GM18499 (cell line): Measurements from ENCODE around the gene SNHG17.
"Not testable (repeated sequence)": the region's sequence is repeated elsewhere in the genome, so short reads cannot be mapped to it uniquely, and the experiment has no call there.

Experiments used
- ATAC-seq: cut with Tn5 transposase; IDR thresholded peaks from one replicate; pipeline ENCODE4 v1.9.1; 2021; ENCODE audit warnings: moderate number of reproducible peaks; ENCODE audit not compliant: insufficient read depth, unreplicated experiment

The SNHG17 gene

GRCh38 chr20:38423541-38423940, 11.6 kb downstream of the SNHG17 start:
- no peak for ATAC-seq

- ATAC-seq, result no peak
Measured at GRCh38 chr20:38421915-38422314, 13.2 kb downstream of the SNHG17 start.

GRCh38 chr20:38420388-38421085, 14.6 kb downstream of the SNHG17 start:
- ATAC-seq, result no peak

- no peak for ATAC-seq
Measured at GRCh38 chr20:38418509-38419204, 16.5 kb downstream of the SNHG17 start.

GRCh38 chr20:38414769-38415450, 20.2 kb downstream of the SNHG17 start:
- ATAC-seq, result no peak

GRCh38 chr20:38412877-38413577, 22.1 kb downstream of the SNHG17 start:
- ATAC-seq, result no peak

GRCh38 chr20:38407822-38408221, 27.3 kb downstream of the SNHG17 start:
- ATAC-seq, result not testable (repeated sequence)

- no peak for ATAC-seq
Measured at GRCh38 chr20:38407321-38407720, 27.8 kb downstream of the SNHG17 start.

- ATAC-seq, result no peak
Measured at GRCh38 chr20:38406476-38406875, 28.7 kb downstream of the SNHG17 start.

- no peak for ATAC-seq
Measured at GRCh38 chr20:38405132-38405531, 30.0 kb downstream of the SNHG17 start.

- no peak for ATAC-seq
Measured at GRCh38 chr20:38404016-38404415, 31.1 kb downstream of the SNHG17 start.

GRCh38 chr20:38402816-38403215, 32.3 kb downstream of the SNHG17 start:
- no peak for ATAC-seq

- ATAC-seq, result no peak
Measured at GRCh38 chr20:38402089-38402488, 33.0 kb downstream of the SNHG17 start.

GRCh38 chr20:38395751-38396395, 39.3 kb downstream of the SNHG17 start:
- not testable (repeated sequence) for ATAC-seq

- ATAC-seq, result no peak
Measured at GRCh38 chr20:38395165-38395564, 40.0 kb downstream of the SNHG17 start.

- ATAC-seq, result no peak
Measured at GRCh38 chr20:38393259-38393658, 41.9 kb downstream of the SNHG17 start.

- ATAC-seq, result no peak
Measured at GRCh38 chr20:38392356-38392755, 42.8 kb downstream of the SNHG17 start.

GRCh38 chr20:38387953-38388352, 47.2 kb downstream of the SNHG17 start:
- no peak for ATAC-seq

GRCh38 chr20:38386851-38387250, 48.3 kb downstream of the SNHG17 start:
- ATAC-seq, result no peak

- ATAC-seq, result no peak
Measured at GRCh38 chr20:38386004-38386403, 49.1 kb downstream of the SNHG17 start.
